ENCODE results near the gene STX1A. TPM values are rescaled to one million over a fixed set of nuclear protein-coding genes. Genes with fewer than 3 reads are reported as not detected.
A peak's percentile ranks its signal among the peaks of the same experiment; 100 is the strongest.

STX1A gene
- total and polyA plus RNA-seq, 2 of the 8 experiments (the other 6 are each of a cell fraction or from before 2014, with no cell fraction given) = 13.5 to 17.5 TPM

DNA sequence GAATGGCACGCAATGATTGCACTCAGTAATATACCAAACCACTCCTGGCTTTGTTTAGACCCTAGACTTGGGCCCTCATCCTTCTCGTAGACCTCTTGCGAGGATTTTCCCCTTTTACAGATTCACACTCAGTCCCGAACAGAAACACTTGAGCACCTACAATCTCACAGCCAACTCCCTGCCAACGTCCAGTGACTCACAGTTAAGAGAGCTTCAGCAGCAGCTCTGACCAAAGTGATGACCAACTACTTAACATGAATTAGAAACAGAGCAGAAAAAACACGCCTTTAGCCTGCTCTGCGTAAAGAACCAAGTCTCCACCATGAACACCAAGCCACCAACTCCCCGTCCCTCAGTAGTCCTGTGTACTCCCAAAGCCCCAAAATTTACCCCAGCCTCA is 38.4 kb downstream of the STX1A start:
- ChIA-PET CTCF (ENCODE audit: partially characterized antibody) (interaction anchor here (0.6 to 1.6 kb wide), 3 partner anchors 20 to 123 kb away, joined by 3 to 6 read pairs (median 5); no protein-coding TSS in a partner anchor), POLR2A (ENCODE audit: partially characterized antibody) (interaction anchor here (0.9 kb wide), 1 partner anchor 122 kb away, joined by 3 read pairs; no protein-coding TSS in a partner anchor)
- no peak overlapping the region for H2BK120ac ChIP-seq (replicated peaks; ENCODE audit: low read depth, low read length)
- peaks cover 0 to 6% (median 4%) of the 10 kb centered on the region in 4 experiments; a peak in 5 of 8 replicates for H3K36me3 ChIP-seq (ENCODE audit: control insufficient read depth in 2 of 4, insufficient read depth in 4 of 4, low read length in 3 of 4)
- H3K4ac ChIP-seq (replicated peaks; ENCODE audit: insufficient read length, low read depth, low read length) = no peak overlapping the region
- H4K8ac ChIP-seq (ENCODE audit: extremely low read depth, insufficient read depth, low read length) = no peak overlapping the region
- H2BK20ac ChIP-seq (ENCODE audit: low read length) = no peak overlapping the region
- H4K20me1 ChIP-seq (replicated peaks in 1 of 2; ENCODE audit: control insufficient read depth in 1 of 2, insufficient read depth in 2 of 2, low read length in 2 of 2) = peaks cover 0 to 9% of the 10 kb centered on the region in 2 experiments
- no peaks in the 10 kb centered on the region; a peak in 1 of 7 replicates for H3K27me3 ChIP-seq (replicated peaks in 1 of 4; ENCODE audit: control insufficient read depth in 3 of 4, extremely low read depth in 1 of 4, insufficient read depth in 3 of 4, low read length in 3 of 4)
- H2AFZ ChIP-seq (ENCODE audit: low read length) = no peak overlapping the region
- no peaks in the 10 kb centered on the region for H3K9me3 ChIP-seq (ENCODE audit: insufficient read depth in 2 of 2, low read depth in 1 of 2, low read length in 1 of 2)
- H2AK5ac ChIP-seq (ENCODE audit: low read depth, low read length) = peak overlapping the region; percentile 39; the same call in 1 of the 2 replicates
- peaks cover 25 to 59% of the 10 kb centered on the region in 2 experiments for H3K79me2 ChIP-seq (ENCODE audit: control insufficient read depth in 1 of 2, insufficient read depth in 2 of 2, low read length in 2 of 2)
- H4K91ac ChIP-seq (replicated peaks; ENCODE audit: insufficient read length, low read length) = no peak overlapping the region
- H3K23ac ChIP-seq (ENCODE audit: insufficient read length) = no peak overlapping the region
- H3K4me3 ChIP-seq (ENCODE audit: extremely low read depth in 1 of 4, insufficient read depth in 2 of 4, low read depth in 3 of 4, low read length in 4 of 4) = peak overlapping the region in 1 of 4 experiments; percentile 97; a peak in 1 of 8 replicates
- FAIRE-seq (no peak), DNase-seq (ENCODE audit: low read depth in 1 of 2, low spot score in 2 of 2) (no peak)
- H4K5ac ChIP-seq (ENCODE audit: insufficient read length, low read depth, low read length) = no peak overlapping the region
- TF ChIP-seq TAF1 (IDR thresholded peaks at IDR 0.05; ENCODE audit: low read depth, low read length) (no peak), CHD1 (IDR thresholded peaks at IDR 0.05; ENCODE audit: low read depth, low read length) (no peak), JUND (IDR thresholded peaks at IDR 0.05; ENCODE audit: low read length) (no peak), RBBP5 (IDR thresholded peaks at IDR 0.05; ENCODE audit: borderline replicate concordance, low read depth, low read length) (no peak), POLR2AphosphoS5 (IDR thresholded peaks at IDR 0.05; ENCODE audit: low read depth, low read length) (no peak), SP4 (IDR thresholded peaks at IDR 0.05; ENCODE audit: low read length) (no peak), HDAC6 (IDR thresholded peaks at IDR 0.05; ENCODE audit: low read depth, low read length) (no peak), BRCA1 (IDR thresholded peaks at IDR 0.05; ENCODE audit: low read depth, low read length) (no peak)
- H3K4me1 ChIP-seq (replicated peaks in 1 of 4; ENCODE audit: control insufficient read depth in 3 of 4, insufficient read depth in 4 of 4, low read length in 3 of 4) = peaks cover 3 to 7% (median 3%) of the 10 kb centered on the region in 4 experiments; a peak in 5 of 7 replicates
- no peak overlapping the region for H2BK15ac ChIP-seq (ENCODE audit: low read length)
- WGBS, 2 experiments (ENCODE audit: extremely low coverage in 1 of 2, insufficient coverage in 1 of 2, insufficient read length in 1 of 2, insufficient replicate concordance in 2 of 2, low coverage in 1 of 2, low lambda C conversion rate in 2 of 2, missing lambda C conversion rate in 1 of 2) = 83% methylated on average over 8 of the region's 8 CpGs; no CpG with 5 or more reads in 1 of the 2 experiments
- no peak overlapping the region for H3K56ac ChIP-seq (replicated peaks; ENCODE audit: insufficient read length, low read depth, low read length)
- peaks cover 15% of the 10 kb centered on the region for H3K23me2 ChIP-seq (ENCODE audit: low read depth, low read length)
- H2BK5ac ChIP-seq (ENCODE audit: low read depth, low read length) = no peak overlapping the region
- no peak overlapping the region; a peak in 1 of 4 replicates for H3K4me2 ChIP-seq (ENCODE audit: insufficient read depth in 1 of 2, low read depth in 2 of 2, low read length in 2 of 2)
- peaks cover 2% of the 10 kb centered on the region; the same call in 1 of the 2 replicates for H3K79me1 ChIP-seq (ENCODE audit: low read depth, low read length)
- no peak overlapping the region for H3K14ac ChIP-seq (ENCODE audit: insufficient read length)
- H3K27ac ChIP-seq (ENCODE audit: low read depth, low read length) = no peak overlapping the region
- H3K9ac ChIP-seq (replicated peaks in 1 of 4; ENCODE audit: extremely low read depth in 1 of 4, low read depth in 3 of 4, low read length in 3 of 4) = peak overlapping the region in 1 of 4 experiments; percentile 48; a peak in 1 of 7 replicates
- H3K18ac ChIP-seq (ENCODE audit: extremely low read depth, low read length) = no peak overlapping the region
- no peak overlapping the region for H2BK12ac ChIP-seq (ENCODE audit: low read depth, low read length)

Measured in H1 (cell line).